OCI-LY3 (cell line): ENCODE measurements around the gene RFX4.

Source experiments
- EZH2phosphoT487 ChIP-seq: fragments of 200-600 bp; shearing (Covaris generic); IDR thresholded peaks from 2 replicates; pipeline ENCODE4 v1.6.1; 2018; ENCODE audit warnings: antibody characterized with exemption, mixed run types, low read depth
- TF ChIP-seq, protein P1 (sequence below): fragments of 200-600, 300-600 bp; sonication (generic); IDR thresholded peaks from 2 replicates; pipeline ENCODE4 v1.5.1; 2014; ENCODE audit warnings: antibody characterized with exemption, low read length, low read depth

DNA sequence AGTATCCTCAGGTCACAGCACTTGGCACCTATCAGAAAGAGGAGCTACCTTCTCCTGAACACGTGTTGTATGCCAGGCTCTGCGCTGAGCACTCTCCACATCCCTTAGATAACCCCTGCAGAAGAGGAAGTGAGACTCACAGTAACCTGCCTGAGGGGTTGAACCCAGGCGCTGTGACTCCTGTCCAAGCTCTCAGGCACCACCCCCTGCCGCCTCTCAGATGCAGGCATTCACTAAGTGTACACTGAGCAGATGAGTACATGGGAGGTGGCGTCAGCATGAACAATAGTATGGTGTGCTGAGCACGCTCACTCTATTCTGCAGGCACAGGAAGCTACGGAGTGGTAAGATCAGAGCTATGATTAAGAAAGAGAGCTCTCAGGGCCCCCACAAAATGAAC, 170.7 kb downstream of the RFX4 start:
- TF ChIP-seq, protein P1, sequence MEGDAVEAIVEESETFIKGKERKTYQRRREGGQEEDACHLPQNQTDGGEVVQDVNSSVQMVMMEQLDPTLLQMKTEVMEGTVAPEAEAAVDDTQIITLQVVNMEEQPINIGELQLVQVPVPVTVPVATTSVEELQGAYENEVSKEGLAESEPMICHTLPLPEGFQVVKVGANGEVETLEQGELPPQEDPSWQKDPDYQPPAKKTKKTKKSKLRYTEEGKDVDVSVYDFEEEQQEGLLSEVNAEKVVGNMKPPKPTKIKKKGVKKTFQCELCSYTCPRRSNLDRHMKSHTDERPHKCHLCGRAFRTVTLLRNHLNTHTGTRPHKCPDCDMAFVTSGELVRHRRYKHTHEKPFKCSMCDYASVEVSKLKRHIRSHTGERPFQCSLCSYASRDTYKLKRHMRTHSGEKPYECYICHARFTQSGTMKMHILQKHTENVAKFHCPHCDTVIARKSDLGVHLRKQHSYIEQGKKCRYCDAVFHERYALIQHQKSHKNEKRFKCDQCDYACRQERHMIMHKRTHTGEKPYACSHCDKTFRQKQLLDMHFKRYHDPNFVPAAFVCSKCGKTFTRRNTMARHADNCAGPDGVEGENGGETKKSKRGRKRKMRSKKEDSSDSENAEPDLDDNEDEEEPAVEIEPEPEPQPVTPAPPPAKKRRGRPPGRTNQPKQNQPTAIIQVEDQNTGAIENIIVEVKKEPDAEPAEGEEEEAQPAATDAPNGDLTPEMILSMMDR: no peak
- no peak for TF ChIP-seq EZH2phosphoT487
